Measurements from ENCODE around the gene ANAPC5.
"Not testable (repeated sequence)": the region's sequence is repeated elsewhere in the genome, so short reads cannot be mapped to it uniquely, and the experiment has no call there.

The ANAPC5 gene

GRCh38 chr12:121384891-121385290 lies 32.7 kb upstream of the ANAPC5 start:
- not testable (repeated sequence) for H3K9me3 ChIP-seq (ENCODE audit: control insufficient read depth, low read length); H3K4me1 ChIP-seq (ENCODE audit: control insufficient read depth, insufficient read depth, low read length, poor library complexity, severe bottlenecking); H3K4me3 ChIP-seq (ENCODE audit: extremely low read depth, insufficient read depth, low read length, poor library complexity, severe bottlenecking); H3K27ac ChIP-seq (ENCODE audit: low read depth, low read length, severe bottlenecking); H3K36me3 ChIP-seq (ENCODE audit: control insufficient read depth, insufficient read depth, low read length)
- 76 to 100% methylated on average over 3 to 5 of the region's 6 CpGs for WGBS, 2 experiments (ENCODE audit: insufficient coverage in 2 of 2)

GRCh38 chr12:121383601-121384021 lies 31.4 kb upstream of the ANAPC5 start:
- Histone ChIP-seq H3K36me3 (ENCODE audit: control insufficient read depth, insufficient read depth, low read length) (no peaks in the 10 kb centered on the region), H3K9me3 (ENCODE audit: control insufficient read depth, low read length) (no peaks in the 10 kb centered on the region), H3K27ac (ENCODE audit: low read depth, low read length, severe bottlenecking) (no peak overlapping the region), H3K4me1 (ENCODE audit: control insufficient read depth, insufficient read depth, low read length, poor library complexity, severe bottlenecking) (peaks cover 3% of the 10 kb centered on the region), H3K4me3 (ENCODE audit: extremely low read depth, insufficient read depth, low read length, poor library complexity, severe bottlenecking) (no peak overlapping the region)
- 87 to 92% methylated on average over 7 to 8 of the region's 9 CpGs for WGBS, 2 experiments (ENCODE audit: insufficient coverage in 2 of 2)

- Histone ChIP-seq H3K4me3 (ENCODE audit: extremely low read depth, insufficient read depth, low read length, poor library complexity, severe bottlenecking) (no peak overlapping the region), H3K27ac (ENCODE audit: low read depth, low read length, severe bottlenecking) (no peak overlapping the region), H3K9me3 (ENCODE audit: control insufficient read depth, low read length) (no peaks in the 10 kb centered on the region), H3K4me1 (ENCODE audit: control insufficient read depth, insufficient read depth, low read length, poor library complexity, severe bottlenecking) (no peaks in the 10 kb centered on the region), H3K36me3 (ENCODE audit: control insufficient read depth, insufficient read depth, low read length) (no peaks in the 10 kb centered on the region)
- WGBS, 2 experiments (ENCODE audit: insufficient coverage in 2 of 2) = 84 to 100% methylated on average over 4 to 6 of the region's 10 CpGs
Measured at GRCh38 chr12:121379945-121380344, 27.7 kb upstream of the ANAPC5 start.

- 86 to 90% methylated on average over 4 of the region's 5 CpGs for WGBS, 2 experiments (ENCODE audit: insufficient coverage in 2 of 2)
- no peak overlapping the region for H3K27ac ChIP-seq (ENCODE audit: low read depth, low read length, severe bottlenecking)
Measured at GRCh38 chr12:121378736-121379135, 26.5 kb upstream of the ANAPC5 start.

GRCh38 chr12:121376754-121377697 lies 24.8 kb upstream of the ANAPC5 start:
- Histone ChIP-seq H3K4me1 (ENCODE audit: control insufficient read depth, insufficient read depth, low read length, poor library complexity, severe bottlenecking) (no peaks in the 10 kb centered on the region), H3K4me3 (ENCODE audit: extremely low read depth, insufficient read depth, low read length, poor library complexity, severe bottlenecking) (no peak overlapping the region), H3K36me3 (ENCODE audit: control insufficient read depth, insufficient read depth, low read length) (no peaks in the 10 kb centered on the region), H3K9me3 (ENCODE audit: control insufficient read depth, low read length) (no peaks in the 10 kb centered on the region), H3K27ac (ENCODE audit: low read depth, low read length, severe bottlenecking) (no peak overlapping the region)
- WGBS, 2 experiments (ENCODE audit: insufficient coverage in 2 of 2) = 86 to 95% methylated on average over 1 to 4 of the region's 8 CpGs

More at GRCh38 chr12:121378736-121379135, 26.5 kb upstream of the ANAPC5 start:
- Histone ChIP-seq H3K36me3 (ENCODE audit: control insufficient read depth, insufficient read depth, low read length) (no peaks in the 10 kb centered on the region), H3K9me3 (ENCODE audit: control insufficient read depth, low read length) (no peaks in the 10 kb centered on the region), H3K4me1 (ENCODE audit: control insufficient read depth, insufficient read depth, low read length, poor library complexity, severe bottlenecking) (no peaks in the 10 kb centered on the region), H3K4me3 (ENCODE audit: extremely low read depth, insufficient read depth, low read length, poor library complexity, severe bottlenecking) (no peak overlapping the region)

DNA sequence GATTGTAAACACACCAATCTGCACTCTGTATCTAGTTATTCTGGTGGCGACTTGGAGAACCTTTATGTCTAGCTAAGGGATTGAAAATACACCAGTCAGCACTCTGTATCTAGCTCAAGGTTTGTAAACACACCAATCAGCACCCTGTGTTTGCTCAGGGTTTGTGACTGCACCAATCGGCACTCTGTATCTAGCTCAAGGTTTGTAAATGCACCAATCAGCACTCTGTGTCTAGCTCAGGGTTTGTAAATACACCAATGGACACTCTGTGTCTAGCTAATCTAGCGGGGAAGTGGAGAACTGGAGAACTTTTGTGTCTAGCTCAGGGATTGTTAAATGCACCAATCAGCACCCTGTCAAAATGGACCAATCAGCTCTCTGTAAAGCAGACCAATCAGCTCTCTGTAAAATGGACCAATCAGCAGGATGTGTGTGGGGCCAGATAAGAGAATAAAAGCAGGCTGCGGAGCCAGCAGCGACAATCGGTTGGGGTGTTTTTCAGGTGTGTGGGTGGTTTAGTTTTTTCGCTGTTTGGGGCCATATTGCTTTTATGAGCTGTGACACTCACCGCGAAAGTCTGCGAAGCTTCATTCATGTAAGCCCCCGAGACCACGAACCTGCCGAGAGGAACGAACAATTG lies 22.9 kb upstream of the ANAPC5 start:
- 86 to 93% methylated on average over 12 to 13 of the region's 14 CpGs for WGBS, 2 experiments (ENCODE audit: insufficient coverage in 2 of 2)

GRCh38 chr12:121374336-121374735 lies 22.1 kb upstream of the ANAPC5 start:
- H3K4me3 ChIP-seq (ENCODE audit: extremely low read depth, insufficient read depth, low read length, poor library complexity, severe bottlenecking); H3K9me3 ChIP-seq (ENCODE audit: control insufficient read depth, low read length); H3K4me1 ChIP-seq (ENCODE audit: control insufficient read depth, insufficient read depth, low read length, poor library complexity, severe bottlenecking); H3K36me3 ChIP-seq (ENCODE audit: control insufficient read depth, insufficient read depth, low read length); H3K27ac ChIP-seq (ENCODE audit: low read depth, low read length, severe bottlenecking): not testable (repeated sequence)
- 96 to 100% methylated on average over 8 to 20 of the region's 23 CpGs for WGBS, 2 experiments (ENCODE audit: insufficient coverage in 2 of 2)

More for the DNA sequence above, 22.9 kb upstream of the ANAPC5 start:
- not testable (repeated sequence) for H3K9me3 ChIP-seq (ENCODE audit: control insufficient read depth, low read length); H3K27ac ChIP-seq (ENCODE audit: low read depth, low read length, severe bottlenecking); H3K36me3 ChIP-seq (ENCODE audit: control insufficient read depth, insufficient read depth, low read length); H3K4me3 ChIP-seq (ENCODE audit: extremely low read depth, insufficient read depth, low read length, poor library complexity, severe bottlenecking); H3K4me1 ChIP-seq (ENCODE audit: control insufficient read depth, insufficient read depth, low read length, poor library complexity, severe bottlenecking)

DNA sequence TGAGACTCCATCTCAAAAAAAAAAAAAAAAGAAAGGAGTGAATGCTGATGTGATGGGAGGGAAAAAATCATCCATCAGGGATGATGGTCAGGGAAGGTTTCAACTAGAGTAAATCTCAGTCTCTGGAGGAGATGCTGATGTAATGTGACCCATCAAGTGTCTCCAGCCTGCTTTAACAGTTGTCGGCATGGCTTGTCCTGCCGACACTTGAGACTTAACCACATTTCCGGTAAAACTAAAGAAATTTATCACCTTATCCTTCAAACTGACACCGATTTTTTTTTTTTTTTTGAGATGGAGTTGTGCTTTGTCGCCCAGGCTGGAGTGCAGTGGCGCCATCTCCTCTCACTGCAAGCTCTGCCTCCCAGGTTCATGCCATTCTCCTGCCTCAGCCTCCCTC lies 21.5 kb upstream of the ANAPC5 start:
- Histone ChIP-seq H3K27ac (ENCODE audit: low read depth, low read length, severe bottlenecking) (no peak overlapping the region), H3K9me3 (ENCODE audit: control insufficient read depth, low read length) (no peaks in the 10 kb centered on the region), H3K4me1 (ENCODE audit: control insufficient read depth, insufficient read depth, low read length, poor library complexity, severe bottlenecking) (no peaks in the 10 kb centered on the region), H3K36me3 (ENCODE audit: control insufficient read depth, insufficient read depth, low read length) (no peaks in the 10 kb centered on the region), H3K4me3 (ENCODE audit: extremely low read depth, insufficient read depth, low read length, poor library complexity, severe bottlenecking) (no peak overlapping the region)
- WGBS, 2 experiments (ENCODE audit: insufficient coverage in 2 of 2) = 83 to 100% methylated on average over 1 of the region's 6 CpGs

DNA sequence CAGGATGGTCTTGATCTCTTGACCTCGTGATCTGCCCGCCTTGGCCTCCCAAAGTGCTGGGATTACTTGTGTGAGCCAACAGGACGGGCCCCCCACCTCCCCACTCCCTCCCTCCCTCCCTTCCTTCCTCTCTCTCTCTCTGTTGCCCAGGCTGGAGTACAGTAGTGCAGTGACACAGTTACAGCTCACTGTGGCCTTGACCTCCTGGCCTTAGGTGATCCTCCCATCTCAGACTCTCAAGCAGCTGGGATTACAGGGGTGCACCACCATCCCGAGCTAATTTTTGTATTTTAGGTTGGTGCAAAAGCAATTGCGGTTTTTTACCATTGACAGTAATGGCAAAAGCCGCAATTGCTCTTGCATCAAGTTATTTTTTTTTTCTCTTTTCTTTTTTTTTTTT lies 19.2 kb upstream of the ANAPC5 start:
- no peaks in the 10 kb centered on the region for H3K9me3 ChIP-seq (ENCODE audit: control insufficient read depth, low read length)
- WGBS, 2 experiments (ENCODE audit: insufficient coverage in 2 of 2) = 77 to 93% methylated on average over 3 to 4 of the region's 6 CpGs
- H3K36me3 ChIP-seq (ENCODE audit: control insufficient read depth, insufficient read depth, low read length) = no peaks in the 10 kb centered on the region
- no peak overlapping the region for H3K4me3 ChIP-seq (ENCODE audit: extremely low read depth, insufficient read depth, low read length, poor library complexity, severe bottlenecking)
- H3K27ac ChIP-seq (ENCODE audit: low read depth, low read length, severe bottlenecking) = no peak overlapping the region
- no peaks in the 10 kb centered on the region for H3K4me1 ChIP-seq (ENCODE audit: control insufficient read depth, insufficient read depth, low read length, poor library complexity, severe bottlenecking)

- no peak overlapping the region for H3K4me3 ChIP-seq (ENCODE audit: extremely low read depth, insufficient read depth, low read length, poor library complexity, severe bottlenecking)
- no peak overlapping the region for H3K27ac ChIP-seq (ENCODE audit: low read depth, low read length, severe bottlenecking)
- WGBS, 2 experiments (ENCODE audit: insufficient coverage in 2 of 2) = 83 to 84% methylated on average over 4 of the region's 4 CpGs
Measured at GRCh38 chr12:121366063-121366459, 13.8 kb upstream of the ANAPC5 start.

More at GRCh38 chr12:121366063-121366459, 13.8 kb upstream of the ANAPC5 start:
- no peaks in the 10 kb centered on the region for H3K36me3 ChIP-seq (ENCODE audit: control insufficient read depth, insufficient read depth, low read length)
- H3K9me3 ChIP-seq (ENCODE audit: control insufficient read depth, low read length) = no peaks in the 10 kb centered on the region
- H3K4me1 ChIP-seq (ENCODE audit: control insufficient read depth, insufficient read depth, low read length, poor library complexity, severe bottlenecking) = no peaks in the 10 kb centered on the region
